ENCODE results near the gene MAP3K13.

GRCh38 chr3:185527364-185527763, 164.4 kb downstream of the MAP3K13 start:
- TF ChIP-seq EZH2 (IDR thresholded peaks at IDR 0.05; ENCODE audit: low read length, missing control alignments) (no peak), CTCF (conservative IDR thresholded peaks at IDR 0.05 in 1 of 2, IDR thresholded peaks at IDR 0.05 in 1 of 2; ENCODE audit: low read depth in 1 of 2, low read length in 2 of 2) (no peak)

Measured in fibroblast of lung (primary cell).